Measurements from ENCODE around the gene SLC25A52.
"Not testable (repeated sequence)": the region's sequence is repeated elsewhere in the genome, so short reads cannot be mapped to it uniquely, and the experiment has no call there.

Gene SLC25A52

DNA sequence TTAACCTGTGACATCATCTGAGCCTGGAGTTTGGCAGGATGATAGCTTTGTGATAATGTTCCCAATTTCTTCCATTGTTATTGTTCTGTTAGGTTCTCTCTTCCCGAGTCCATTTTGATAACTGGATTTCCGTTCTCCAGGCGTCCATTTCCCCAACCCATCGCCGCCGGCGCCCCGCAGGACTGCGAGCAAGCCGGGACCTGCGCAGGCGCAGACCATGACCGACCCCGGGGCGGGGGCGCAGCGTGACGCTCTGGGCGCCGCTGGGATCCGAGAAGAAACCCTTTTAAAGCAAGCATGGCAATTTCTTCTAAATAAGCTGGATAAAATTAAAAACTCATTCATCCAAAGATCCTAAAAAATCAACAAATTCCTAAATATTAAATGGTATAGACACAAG lies at the start of gene SLC25A52:
SLC25A52 (minus strand) TSS at position 186 of the 400 bp plus-strand sequence. CDS start 219 bp downstream, outside the sequence.
- DNase-seq (ENCODE audit: low read depth in 2 of 2) = no peak

DNA sequence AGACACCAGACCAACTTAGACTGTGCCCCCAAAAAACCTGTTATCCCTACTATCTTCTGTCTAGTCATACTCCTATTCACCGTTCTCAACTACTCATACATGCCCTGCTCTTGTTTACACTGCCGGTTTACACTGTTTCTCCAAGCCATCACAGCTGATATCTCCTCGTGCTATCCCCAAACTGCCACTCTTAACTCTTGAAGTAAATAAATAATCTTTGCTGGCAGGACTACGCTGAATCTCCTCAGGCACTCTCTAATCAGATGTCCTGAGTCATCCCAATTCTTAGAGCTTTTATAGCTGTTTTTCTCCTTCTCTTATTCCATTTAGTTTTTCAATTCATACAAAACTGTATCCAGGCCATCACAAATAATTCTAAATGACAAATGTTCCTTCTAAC lies 48.4 kb upstream of the SLC25A52 start:
- DNase-seq (ENCODE audit: low read depth in 2 of 2) = not testable (repeated sequence)

- DNase-seq (ENCODE audit: low read depth in 2 of 2) = no peak
Observed at GRCh38 chr18:31801078-31801477, 40.4 kb upstream of the SLC25A52 start.

DNA sequence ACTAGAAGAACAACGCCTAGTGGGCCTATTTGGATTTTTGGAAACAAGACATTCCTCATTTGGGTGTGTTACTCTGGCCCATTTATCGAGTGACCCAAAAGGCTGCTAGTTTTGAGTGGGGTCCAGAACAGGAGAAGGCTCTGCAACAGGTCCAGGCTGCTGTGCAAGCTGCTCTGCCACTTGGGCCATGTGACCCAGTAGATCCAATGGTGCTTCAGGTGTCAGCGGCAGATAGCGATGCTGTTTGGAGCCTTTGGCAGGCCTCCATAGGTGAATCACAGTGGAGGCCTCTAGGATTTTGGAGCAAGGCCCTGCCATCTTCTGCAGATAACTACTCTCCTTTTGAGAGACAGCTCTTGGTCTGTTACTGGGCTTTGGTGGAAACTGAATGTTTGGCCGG lies 38.6 kb upstream of the SLC25A52 start:
- not testable (repeated sequence) for DNase-seq (ENCODE audit: low read depth in 2 of 2)

GRCh38 chr18:31798399-31798798 lies 37.7 kb upstream of the SLC25A52 start:
- DNase-seq (ENCODE audit: low read depth in 2 of 2) = no peak

DNA sequence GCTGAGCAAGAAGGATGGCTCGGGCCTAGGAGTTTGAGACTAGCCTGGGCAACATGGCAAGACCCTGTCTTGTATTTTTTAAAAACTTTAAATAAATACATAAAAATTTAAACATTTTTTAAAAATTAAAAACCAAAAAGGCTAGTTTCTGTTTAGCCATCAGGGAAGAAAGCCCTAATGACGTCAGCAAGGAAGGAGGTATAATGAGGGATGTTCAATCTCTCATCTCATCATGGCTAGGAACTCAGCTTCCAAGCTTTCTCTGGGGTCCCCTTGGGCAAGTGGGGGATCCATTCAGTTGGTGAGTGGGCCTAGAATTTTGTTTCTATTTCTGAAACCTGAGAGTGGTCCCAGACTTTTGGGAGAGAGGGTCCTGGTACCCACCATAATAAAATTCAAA lies 35.1 kb upstream of the SLC25A52 start:
- DNase-seq (ENCODE audit: low read depth in 2 of 2) = no peak

GRCh38 chr18:31793531-31793930 lies 32.9 kb upstream of the SLC25A52 start:
- DNase-seq (ENCODE audit: low read depth in 2 of 2) = no peak

DNA sequence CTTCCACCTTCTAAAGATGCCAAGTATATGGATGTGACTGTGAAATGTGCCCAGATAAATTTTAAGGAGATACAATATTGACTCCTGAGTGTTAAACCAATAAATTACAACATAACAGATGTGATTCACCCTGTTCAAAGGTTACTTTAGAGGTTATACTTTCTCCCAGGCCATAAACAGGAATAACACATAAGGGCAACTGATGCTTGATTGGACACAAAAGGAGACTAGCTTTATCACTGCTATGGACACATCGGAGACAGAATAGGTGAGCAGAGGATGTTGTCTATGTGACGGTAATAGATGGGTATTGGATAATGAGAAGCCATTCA lies 31.9 kb upstream of the SLC25A52 start:
- DNase-seq (ENCODE audit: low read depth in 2 of 2) = no peak

- DNase-seq (ENCODE audit: low read depth in 2 of 2) = no peak
Observed at GRCh38 chr18:31791817-31792579, 31.3 kb upstream of the SLC25A52 start.

DNA sequence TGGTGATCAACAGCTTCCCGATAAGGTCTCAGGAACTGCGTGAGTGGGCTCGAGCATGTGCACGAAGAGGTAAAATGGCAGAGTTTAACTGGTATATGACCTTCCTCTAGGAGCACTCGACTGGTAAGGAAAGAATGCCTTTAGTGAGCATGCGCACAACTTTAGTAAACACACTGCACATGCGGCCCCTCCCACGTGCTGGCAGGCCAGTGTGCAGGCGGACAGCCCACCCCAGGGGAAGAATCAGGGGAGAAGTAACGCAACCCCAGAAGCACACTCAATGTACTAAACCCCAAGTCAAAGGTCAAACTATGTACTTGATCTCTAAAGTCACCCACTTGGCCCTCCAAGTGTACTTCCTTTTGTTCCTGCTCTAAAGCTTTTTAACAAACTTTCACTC lies 28.7 kb upstream of the SLC25A52 start:
- no peak for DNase-seq (ENCODE audit: low read depth in 2 of 2)

DNA sequence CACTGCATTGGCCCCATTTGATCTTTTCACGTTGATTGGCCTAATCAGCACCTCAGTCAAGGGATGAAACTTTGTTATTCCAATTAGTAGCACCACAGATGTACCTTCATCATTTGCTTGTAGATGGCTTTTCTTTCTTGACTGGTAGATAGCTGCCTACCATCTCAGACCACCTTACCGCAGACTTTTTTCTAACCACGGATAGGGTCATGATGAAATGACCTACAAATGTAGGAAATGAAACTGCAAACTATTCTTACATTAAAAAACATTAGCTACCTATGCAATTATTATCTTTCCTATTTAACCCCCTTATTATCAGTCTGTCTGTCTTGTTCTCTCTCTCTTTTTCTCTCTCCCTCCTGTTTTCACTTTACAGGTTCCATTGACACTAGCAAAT lies 22.4 kb upstream of the SLC25A52 start:
- DNase-seq (ENCODE audit: low read depth in 2 of 2) = no peak

DNA sequence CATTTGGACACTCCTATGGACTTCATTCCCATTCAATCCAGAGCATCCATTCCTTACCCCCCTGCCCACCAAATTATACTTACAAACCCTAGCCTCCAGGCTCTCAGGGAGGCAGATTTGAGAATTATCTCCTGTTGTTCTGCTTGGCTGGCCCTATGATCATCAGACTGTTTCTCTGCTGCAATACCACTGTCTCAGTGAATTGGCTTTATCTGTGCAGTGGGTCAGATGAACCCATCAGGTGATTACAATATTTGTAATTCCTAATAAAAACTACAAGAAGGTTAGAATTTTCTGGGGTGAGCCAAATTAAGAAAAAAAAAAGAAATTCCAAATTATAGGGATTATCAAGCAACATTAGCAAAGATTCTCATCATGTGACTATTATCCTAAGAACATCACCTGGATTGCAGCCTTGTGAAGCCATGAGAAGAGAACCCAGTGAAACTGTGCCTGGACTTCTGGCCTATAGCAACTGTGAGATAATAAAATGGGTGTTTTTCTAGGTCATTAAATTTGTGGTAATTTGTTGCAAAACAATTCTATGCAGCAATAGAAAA lies 17.8 kb upstream of the SLC25A52 start:
- no peak for DNase-seq (ENCODE audit: low read depth in 2 of 2)

GRCh38 chr18:31776093-31776492 lies 15.4 kb upstream of the SLC25A52 start:
- no peak for DNase-seq (ENCODE audit: low read depth in 2 of 2)

- DNase-seq (ENCODE audit: low read depth in 2 of 2) = no peak
Observed at GRCh38 chr18:31774962-31775361, 14.3 kb upstream of the SLC25A52 start.

- no peak for DNase-seq (ENCODE audit: low read depth in 2 of 2)
Observed at GRCh38 chr18:31774477-31774785, 13.8 kb upstream of the SLC25A52 start.

DNA sequence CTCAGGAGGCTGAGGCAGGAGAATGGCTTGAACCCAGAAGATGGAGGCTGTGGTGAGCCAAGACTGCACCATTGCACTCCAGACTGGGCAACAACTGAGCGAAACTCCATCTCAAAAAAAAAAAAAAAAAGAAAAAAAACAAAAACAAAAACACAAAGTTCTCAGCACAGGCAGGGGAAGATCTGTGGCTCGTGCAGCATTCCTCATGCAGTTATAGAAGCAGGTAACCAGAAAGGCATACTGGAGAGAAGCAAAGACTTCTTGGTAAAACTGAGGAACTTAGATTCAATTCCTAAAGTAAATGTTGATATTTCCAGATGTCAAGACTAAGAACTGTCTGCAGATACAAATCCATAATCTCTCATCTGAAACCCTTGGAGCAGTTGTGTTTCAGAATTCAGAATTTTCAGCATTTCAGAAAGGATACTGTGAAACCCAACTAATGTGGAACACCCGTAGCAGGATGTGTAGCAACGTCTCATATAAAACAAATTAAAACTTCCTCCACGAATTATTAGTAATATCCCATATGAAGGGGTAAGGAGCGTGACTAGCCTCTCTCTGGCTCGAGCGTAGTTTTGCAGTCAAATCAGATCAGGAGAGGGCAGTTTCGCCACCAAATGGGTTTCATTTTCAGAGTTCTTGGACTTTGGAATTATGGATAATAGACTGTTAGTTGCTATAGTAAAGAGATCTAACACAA lies 13.2 kb upstream of the SLC25A52 start:
- DNase-seq (ENCODE audit: low read depth in 2 of 2) = no peak

DNA sequence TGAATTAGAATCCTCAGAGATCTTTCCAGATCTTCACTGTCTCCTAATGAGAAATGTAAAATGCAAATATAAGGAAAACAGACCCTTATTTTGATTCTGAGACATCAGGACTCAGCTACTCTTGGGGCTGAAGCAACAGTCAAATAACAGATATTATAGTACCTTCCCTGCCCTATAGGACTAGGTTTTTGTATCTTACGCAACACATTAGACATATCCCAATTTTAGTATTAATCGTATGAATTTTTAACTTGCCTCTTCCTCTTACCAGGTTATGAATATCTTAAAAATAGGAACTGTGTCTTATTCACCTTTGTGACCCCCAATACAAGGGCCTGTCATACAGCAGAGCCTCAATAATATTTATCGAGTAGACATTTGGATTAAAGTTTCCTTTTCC lies 12.0 kb upstream of the SLC25A52 start:
- no peak for DNase-seq (ENCODE audit: low read depth in 2 of 2)

GRCh38 chr18:31750273-31750672 lies 10.4 kb downstream of the SLC25A52 start:
- no peak for DNase-seq (ENCODE audit: low read depth in 2 of 2)

- no peak for DNase-seq (ENCODE audit: low read depth in 2 of 2)
Observed at GRCh38 chr18:31746396-31746795, 14.3 kb downstream of the SLC25A52 start.

GRCh38 chr18:31744321-31745067 lies 16.2 kb downstream of the SLC25A52 start:
- DNase-seq (ENCODE audit: low read depth in 2 of 2) = no peak

GRCh38 chr18:31743600-31743999 lies 17.1 kb downstream of the SLC25A52 start:
- not testable (repeated sequence) for DNase-seq (ENCODE audit: low read depth in 2 of 2)

- peak; percentile 9 to 21 for DNase-seq (ENCODE audit: low read depth in 2 of 2)
Observed at GRCh38 chr18:31741097-31741735, 19.5 kb downstream of the SLC25A52 start.
